H1 (cell line): ENCODE data around the gene RO60. TPM values are rescaled to one million over a fixed set of nuclear protein-coding genes. Genes with fewer than 3 reads are reported as not detected.

ENCODE experiments used
- CTCF ChIA-PET: fragments of 300-600 bp; sonication (Branson Sonifier 250); formaldehyde crosslinking; loops from one replicate; lab custom pipeline; 2021; ENCODE audit not compliant: partially characterized antibody; lab: Charles Lee
- POLR2A ChIA-PET: fragments of 300-600 bp; sonication (Branson Sonifier 250); formaldehyde crosslinking; loops from one replicate; lab custom pipeline; 2021; ENCODE audit warnings: inconsistent platforms; ENCODE audit not compliant: partially characterized antibody; lab: Charles Lee
- DNase-seq, 2 experiments: peaks; one replicate each; pipeline versions ENCODE4 v3.0.0 to v3.0.0-alpha.2; 2010 to 2022; ENCODE audit warnings: low spot score in 2 of 2, low read depth in 1 of 2, mixed read lengths in 1 of 2
- FAIRE-seq: peaks from 2 replicates; lab custom pipeline; 2011; peaks lifted over from hg19 to GRCh38; lab: Jason Lieb, UNC
- H2AFZ ChIP-seq: 2 replicates; pipeline ENCODE4 v1.8.1; 2012; ENCODE audit warnings: low read length, inconsistent platforms
- H2AK5ac ChIP-seq: 2 replicates; pipeline ENCODE4 v1.6.1; 2013; ENCODE audit warnings: low read depth, low read length
- H2BK120ac ChIP-seq: replicated peaks from 2 replicates; pipeline ENCODE3; 2013; ENCODE audit warnings: low read depth, low read length, inconsistent platforms
- H2BK12ac ChIP-seq: 2 replicates; pipeline ENCODE4 v1.6.1; 2013; ENCODE audit warnings: low read depth, low read length
- H2BK15ac ChIP-seq: 2 replicates; pipeline ENCODE4 v1.6.1; 2013; ENCODE audit warnings: low read length
- H2BK20ac ChIP-seq: 2 replicates; pipeline ENCODE4 v1.6.1; 2013; ENCODE audit warnings: low read length
- H2BK5ac ChIP-seq: 2 replicates; pipeline ENCODE4 v1.6.1; 2013; ENCODE audit warnings: low read depth, low read length
- H3K14ac ChIP-seq: 2 replicates; pipeline ENCODE4 v1.6.1; 2013; ENCODE audit warnings: inconsistent platforms; ENCODE audit not compliant: insufficient read length
- H3K18ac ChIP-seq: 2 replicates; pipeline ENCODE4 v1.6.1; 2013; ENCODE audit warnings: low read length; ENCODE audit errors: extremely low read depth
- H3K23ac ChIP-seq: 2 replicates; pipeline ENCODE4 v1.6.1; 2013; ENCODE audit warnings: inconsistent platforms; ENCODE audit not compliant: insufficient read length
- H3K23me2 ChIP-seq: 2 replicates; pipeline ENCODE4 v1.6.1; 2013; ENCODE audit warnings: low read depth, low read length
- H3K27ac ChIP-seq: 2 replicates; pipeline ENCODE4 v1.6.1; 2011; ENCODE audit warnings: low read depth, low read length, inconsistent platforms
- H3K27me3 ChIP-seq, 4 experiments: replicated peaks in 1 of 4; 1 replicate in 1 of 4; 2 replicates in 3 of 4; pipeline versions ENCODE4 v1.6.1 to v1.8.1; 2011 to 2013; ENCODE audit warnings: low read length in 3 of 4, mild to moderate bottlenecking in 3 of 4, inconsistent platforms in 2 of 4, mixed read lengths in 2 of 4, moderate library complexity in 1 of 4; ENCODE audit not compliant: control insufficient read depth in 3 of 4, insufficient read depth in 3 of 4; ENCODE audit errors: extremely low read depth in 1 of 4
- H3K36me3 ChIP-seq, 4 experiments: 2 replicates each; pipeline versions ENCODE4 v1.6.1 to v1.8.1; 2011 to 2013; ENCODE audit warnings: mild to moderate bottlenecking in 4 of 4, low read length in 3 of 4, moderate library complexity in 2 of 4, control low read depth in 1 of 4, inconsistent platforms in 1 of 4; ENCODE audit not compliant: insufficient read depth in 4 of 4, control insufficient read depth in 2 of 4
- H3K4ac ChIP-seq: replicated peaks from 2 replicates; pipeline ENCODE3; 2013; ENCODE audit warnings: low read length, low read depth, mixed read lengths, inconsistent platforms; ENCODE audit not compliant: insufficient read length
- H3K4me1 ChIP-seq, 4 experiments: replicated peaks in 1 of 4; 1 replicate in 1 of 4; 2 replicates in 3 of 4; pipeline versions ENCODE4 v1.6.1 to v1.8.1; 2011 to 2013; ENCODE audit warnings: low read length in 3 of 4, inconsistent platforms in 2 of 4, mixed read lengths in 1 of 4; ENCODE audit not compliant: insufficient read depth in 4 of 4, control insufficient read depth in 3 of 4
- H3K4me2 ChIP-seq, 2 experiments: 2 replicates each; pipeline versions ENCODE4 v1.6.1 to v1.8.1; 2011 to 2013; ENCODE audit warnings: low read depth in 2 of 2, low read length in 2 of 2, control low read depth in 1 of 2, inconsistent platforms in 1 of 2, mild to moderate bottlenecking in 1 of 2; ENCODE audit not compliant: insufficient read depth in 1 of 2
- H3K4me3 ChIP-seq, 4 experiments: fragments of 200-600, 300-600 bp in 1 of 4; sonication (generic), shearing (Covaris generic), sonication (Bioruptor Twin) in 1 of 4; 2 replicates each; pipeline versions ENCODE4 v1.5.1 to v1.8.1; 2011 to 2016; ENCODE audit warnings: low read length in 4 of 4, low read depth in 3 of 4, control low read depth in 2 of 4, inconsistent platforms in 2 of 4, mild to moderate bottlenecking in 2 of 4, mixed read lengths in 1 of 4, moderate library complexity in 1 of 4; ENCODE audit not compliant: insufficient read depth in 2 of 4; ENCODE audit errors: extremely low read depth in 1 of 4
- H3K56ac ChIP-seq: replicated peaks from 2 replicates; pipeline ENCODE3; 2013; ENCODE audit warnings: low read depth, mild to moderate bottlenecking, mixed read lengths, low read length, inconsistent platforms; ENCODE audit not compliant: insufficient read length
- H3K79me1 ChIP-seq: 2 replicates; pipeline ENCODE4 v1.6.1; 2013; ENCODE audit warnings: low read depth, low read length, control low read depth
- H3K79me2 ChIP-seq, 2 experiments: 2 replicates each; pipeline versions ENCODE4 v1.6.1 to v1.8.1; 2012 to 2013; ENCODE audit warnings: low read length in 2 of 2, mild to moderate bottlenecking in 2 of 2, inconsistent platforms in 1 of 2; ENCODE audit not compliant: insufficient read depth in 2 of 2, control insufficient read depth in 1 of 2
- H3K9ac ChIP-seq, 4 experiments: replicated peaks in 1 of 4; 1 replicate in 1 of 4; 2 replicates in 3 of 4; pipeline versions ENCODE4 v1.6.1 to v1.8.1; 2011 to 2013; ENCODE audit warnings: low read depth in 3 of 4, low read length in 3 of 4, control low read depth in 2 of 4, mild to moderate bottlenecking in 2 of 4, moderate library complexity in 2 of 4, inconsistent platforms in 1 of 4; ENCODE audit errors: extremely low read depth in 1 of 4
- H3K9me3 ChIP-seq, 2 experiments: 2 replicates each; pipeline versions ENCODE4 v1.6.1 to v1.8.1; 2012 to 2013; ENCODE audit warnings: mild to moderate bottlenecking in 2 of 2, moderate library complexity in 2 of 2, control low read depth in 1 of 2, inconsistent platforms in 1 of 2, low read depth in 1 of 2, low read length in 1 of 2, mixed read lengths in 1 of 2; ENCODE audit not compliant: insufficient read depth in 2 of 2
- H4K20me1 ChIP-seq, 2 experiments: replicated peaks in 1 of 2; 2 replicates each; pipeline versions ENCODE3 to v1.8.1; 2011 to 2013; ENCODE audit warnings: inconsistent platforms in 2 of 2, low read length in 2 of 2, mild to moderate bottlenecking in 1 of 2; ENCODE audit not compliant: insufficient read depth in 2 of 2, control insufficient read depth in 1 of 2
- H4K5ac ChIP-seq: 2 replicates; pipeline ENCODE4 v1.6.1; 2013; ENCODE audit warnings: low read length, low read depth, mixed read lengths, inconsistent platforms; ENCODE audit not compliant: insufficient read length
- H4K8ac ChIP-seq: 2 replicates; pipeline ENCODE4 v1.8.0; 2013; ENCODE audit warnings: mild to moderate bottlenecking, moderate library complexity, low read length, inconsistent platforms; ENCODE audit not compliant: insufficient read depth; ENCODE audit errors: extremely low read depth
- H4K91ac ChIP-seq: replicated peaks from 2 replicates; pipeline ENCODE3; 2013; ENCODE audit warnings: low read length, mixed read lengths, inconsistent platforms; ENCODE audit not compliant: insufficient read length
- ASH2L ChIP-seq: fragments of 200-600, 300-600 bp; sonication (generic); IDR thresholded peaks from one replicate; pipeline ENCODE4 v1.7.1; 2017; ENCODE audit warnings: low read length
- ATF3 ChIP-seq: IDR thresholded peaks from 2 replicates; pipeline ENCODE4 v1.6.1; 2011; ENCODE audit warnings: low read depth, mild to moderate bottlenecking, low read length; ENCODE audit not compliant: insufficient read depth
- HDAC2 ChIP-seq, 2 experiments: fragments of 300-600 bp in 1 of 2; sonication (generic) in 1 of 2; IDR thresholded peaks; 2 replicates each; pipeline ENCODE4 v1.6.1; 2011 to 2012; ENCODE audit warnings: low read depth in 2 of 2, low read length in 2 of 2, mild to moderate bottlenecking in 2 of 2, moderate library complexity in 2 of 2, borderline replicate concordance in 1 of 2, inconsistent platforms in 1 of 2
- JUN ChIP-seq: IDR thresholded peaks from 2 replicates; pipeline ENCODE4 v1.6.1; 2011; ENCODE audit warnings: low read depth, mild to moderate bottlenecking, improper control_type of control experiment, low read length
- JUND ChIP-seq: IDR thresholded peaks from 2 replicates; pipeline ENCODE4 v1.6.1; 2011; ENCODE audit warnings: mild to moderate bottlenecking, improper control_type of control experiment, low read length
- NANOG ChIP-seq: IDR thresholded peaks from 2 replicates; pipeline ENCODE4 v1.6.1; 2011; ENCODE audit warnings: low read length, low read depth, mild to moderate bottlenecking, inconsistent platforms; ENCODE audit not compliant: insufficient read depth, poor library complexity, severe bottlenecking
- PHF8 ChIP-seq: fragments of 200-600 bp; sonication (generic); conservative IDR thresholded peaks from 2 replicates; pipeline ENCODE4 v1.7.1; 2012; ENCODE audit warnings: low read depth, mild to moderate bottlenecking, inconsistent platforms, low read length, moderate library complexity
- RNF2 ChIP-seq: fragments of 200-900, 300-1000 bp; sonication (generic); IDR thresholded peaks from 2 replicates; pipeline ENCODE4 v1.7.1; 2016; ENCODE audit warnings: borderline replicate concordance, low read depth, mild to moderate bottlenecking, antibody characterized with exemption, low read length; ENCODE audit not compliant: poor library complexity, severe bottlenecking; ENCODE audit errors: missing control alignments
- SP1 ChIP-seq: IDR thresholded peaks from 2 replicates; pipeline ENCODE4 v1.6.1; 2011; ENCODE audit warnings: low read depth, low read length
- SP2 ChIP-seq: IDR thresholded peaks from 2 replicates; pipeline ENCODE4 v1.6.1; 2012; ENCODE audit warnings: mild to moderate bottlenecking, low read length, inconsistent platforms
- SRF ChIP-seq: IDR thresholded peaks from 2 replicates; pipeline ENCODE4 v1.6.1; 2011; ENCODE audit warnings: mild to moderate bottlenecking, low read depth, low read length, moderate library complexity
- USF2 ChIP-seq: IDR thresholded peaks from 2 replicates; pipeline ENCODE4 v1.6.1; 2011; ENCODE audit warnings: low read length, improper control_type of control experiment
- WGBS, 2 experiments: shearing (Covaris generic) in 1 of 2; methylation state at CpG; one replicate each; pipeline versions ENCODE4 v1.1.6 to v1.1.7; 2013 to 2015; ENCODE audit warnings: low lambda C conversion rate in 2 of 2, mixed read lengths in 2 of 2, inconsistent platforms in 1 of 2, low coverage in 1 of 2, missing lambda C conversion rate in 1 of 2; ENCODE audit not compliant: insufficient replicate concordance in 2 of 2, insufficient coverage in 1 of 2, insufficient read length in 1 of 2; ENCODE audit errors: extremely low coverage in 1 of 2, missing lambda C conversion rate in 1 of 2; 5-methylcytosine and 5-hydroxymethylcytosine counted together
- polyA plus RNA-seq, 7 experiments: library from polyadenylated mRNA; depleted of rRNA in 3 of 7; stranded (reverse) in 5 of 7; unstranded in 2 of 7; fragments of >200 nt in 5 of 7; fragments of 200-250 nt in 2 of 7; gene quantifications; 1 replicate in 5 of 7; 2 replicates in 1 of 7; 4 replicates in 1 of 7; pipeline versions ENCODE4 v1.2.1 to v1.2.3, GENCODE V29; 2011 to 2013; ENCODE audit warnings: missing spikeins in 2 of 7, mixed read lengths in 2 of 7
- total RNA-seq: library from RNA; stranded (reverse); fragmentation: NEBNext Ultra II Directional; extraction: Animal tissue kit (Norgen Biotek cat#: 25700); gene quantifications from 2 replicates; pipeline ENCODE4 v1.2.1, GENCODE V29; 2021

RO60 gene
- total and polyA plus RNA-seq, 2 of the 8 experiments (the other 6 are each of a cell fraction or from before 2014, with no cell fraction given), result 13.6 to 103 TPM

- no peak overlapping the region for H3K4me2 ChIP-seq
- no peak overlapping the region for H3K4me3 ChIP-seq
- H3K79me1 ChIP-seq, result no peaks in the 10 kb centered on the region
- H3K14ac ChIP-seq, result no peak overlapping the region
- no peak overlapping the region for H2AFZ ChIP-seq
- H2BK5ac ChIP-seq, result no peak overlapping the region
- no peaks in the 10 kb centered on the region for H3K4me1 ChIP-seq
- H3K4ac ChIP-seq, result no peak overlapping the region
- H4K91ac ChIP-seq, result no peak overlapping the region
- H3K27ac ChIP-seq, result no peak overlapping the region
- 94% methylated on average over 1 of the region's 1 CpG; no CpG with 5 or more reads in 1 of the 2 experiments for WGBS, 2 experiments
- no peak overlapping the region for H2BK20ac ChIP-seq
- no peak overlapping the region for H2BK12ac ChIP-seq
- no peaks in the 10 kb centered on the region for H3K9me3 ChIP-seq
- H3K23me2 ChIP-seq, result no peaks in the 10 kb centered on the region
- no peak overlapping the region for H3K56ac ChIP-seq
- H3K79me2 ChIP-seq, result no peaks in the 10 kb centered on the region
- DNase-seq, result no peak
- H3K36me3 ChIP-seq, result no peaks in the 10 kb centered on the region; a peak in 3 of 8 replicates
- H2AK5ac ChIP-seq, result no peak overlapping the region
- H3K9ac ChIP-seq, result no peak overlapping the region
- H2BK15ac ChIP-seq, result no peak overlapping the region
- H3K23ac ChIP-seq, result no peak overlapping the region
- ChIA-PET CTCF (interaction anchor here (1.1 kb wide), 1 partner anchor 31 kb away, joined by 3 read pairs; the partner anchor contains the start of gene CDC73), POLR2A (no interaction called here)
- no peak overlapping the region for H3K18ac ChIP-seq
- no peak overlapping the region for H4K5ac ChIP-seq
- no peak overlapping the region for H2BK120ac ChIP-seq
- no peak overlapping the region for H4K8ac ChIP-seq
- H4K20me1 ChIP-seq, result no peaks in the 10 kb centered on the region
- H3K27me3 ChIP-seq, result no peaks in the 10 kb centered on the region
- FAIRE-seq, result no peak
- no peak for TF ChIP-seq PHF8
- TF ChIP-seq JUND, result no peak
- TF ChIP-seq SP1, result no peak
- TF ChIP-seq ASH2L, result no peak
- no peak for TF ChIP-seq HDAC2 (IDR thresholded peaks at IDR 0.05; ENCODE audit: borderline replicate concordance in 1 of 2, low read depth in 2 of 2, low read length in 2 of 2)
- TF ChIP-seq JUN, result no peak
- TF ChIP-seq NANOG, result no peak
- TF ChIP-seq SP2, result no peak
- no peak for TF ChIP-seq RNF2
- TF ChIP-seq ATF3, result no peak
- TF ChIP-seq SRF, result no peak
- TF ChIP-seq USF2, result no peak
Measured at GRCh38 chr1:193090865-193091264, 31.5 kb downstream of the RO60 start.
